HepG2 (cell line): ENCODE measurements around the gene TBCCD1. TPM values are rescaled to one million over a fixed set of nuclear protein-coding genes. Genes with fewer than 3 reads are reported as not detected.
A peak's percentile ranks its signal among the peaks of the same experiment; 100 is the strongest.

Experiments used
- ATAC-seq: fragments of 200-7000 bp; cut with Tn5 transposase; 3 replicates; pipeline ENCODE4 v1.9.1; 2020; ENCODE audit warnings: mild to moderate bottlenecking, moderate library complexity
- BruUV-seq: library from RNA; stranded (reverse); fragments of 400-500 nt; replicated peaks from 2 replicates; lab custom pipeline; 2021; lab: Mats Ljungman, UMichigan
- CTCF ChIA-PET: fragments of 300-600 bp; formaldehyde crosslinking; extraction: SDS; loops from one replicate; lab custom pipeline; 2021; ENCODE audit warnings: low total read pairs, inconsistent platforms, low intra/inter-chr PET ratio; lab: Yijun Ruan, JAX
- POLR2A ChIA-PET: fragments of 350-600 bp; sonication (Branson Sonifier 250); formaldehyde crosslinking; loops from one replicate; lab custom pipeline; 2020; ENCODE audit warnings: antibody characterized with exemption, inconsistent platforms; lab: Yijun Ruan, JAX
- DNase-seq: peaks from one replicate; pipeline ENCODE4 v3.0.0-alpha.2; 2015; ENCODE audit warnings: low spot score
- FAIRE-seq: peaks from 3 replicates; lab custom pipeline; 2011; peaks lifted over from hg19 to GRCh38; lab: Jason Lieb, UNC
- H2AFZ ChIP-seq: one replicate; pipeline ENCODE4 v1.6.1; 2011; ENCODE audit warnings: low read length, inconsistent platforms
- H3K27ac ChIP-seq: fragments of 300-600 bp; 3 replicates; pipeline ENCODE4 v1.8.0; 2011; ENCODE audit warnings: mixed run types, mild to moderate bottlenecking, mixed read lengths, low read length, inconsistent platforms; ENCODE audit not compliant: insufficient read depth; ENCODE audit errors: extremely low read length
- H3K27me3 ChIP-seq, 2 experiments: fragments of 200-600 bp in 1 of 2; 2 replicates in 1 of 2; 3 replicates in 1 of 2; pipeline versions ENCODE4 v1.6.0 to v1.8.0; 2011; ENCODE audit warnings: low read length in 2 of 2, mild to moderate bottlenecking in 2 of 2, moderate library complexity in 2 of 2, inconsistent platforms in 1 of 2; ENCODE audit not compliant: insufficient read depth in 2 of 2, control insufficient read depth in 1 of 2
- H3K36me3 ChIP-seq, 2 experiments: fragments of 200-600 bp in 1 of 2; replicated peaks in 1 of 2; 2 replicates in 1 of 2; 3 replicates in 1 of 2; pipeline versions ENCODE4 v1.5.1 to v1.8.0; 2011; ENCODE audit warnings: low read length in 2 of 2, inconsistent platforms in 1 of 2; ENCODE audit not compliant: insufficient read depth in 2 of 2, control insufficient read depth in 1 of 2
- H3K4me1 ChIP-seq: 2 replicates; pipeline ENCODE4 v1.5.1; 2012; ENCODE audit warnings: low read length, inconsistent platforms; ENCODE audit not compliant: insufficient read depth
- H3K4me2 ChIP-seq: 2 replicates; pipeline ENCODE4 v1.6.0; 2011; ENCODE audit warnings: low read depth, low read length, inconsistent platforms
- H3K4me3 ChIP-seq, 3 experiments: fragments of 200-600 bp in 1 of 3; sonication (generic), shearing (Covaris generic) in 1 of 3; replicated peaks in 1 of 3; 2 replicates each; pipeline ENCODE4 v1.5.1; 2011 to 2016; ENCODE audit warnings: low read length in 3 of 3, inconsistent platforms in 2 of 3, low read depth in 2 of 3, mild to moderate bottlenecking in 2 of 3, control low read depth in 1 of 3, mixed read lengths in 1 of 3; ENCODE audit not compliant: insufficient read depth in 1 of 3
- H3K79me2 ChIP-seq: one replicate; pipeline ENCODE4 v1.6.1; 2011; ENCODE audit warnings: low read length, inconsistent platforms; ENCODE audit not compliant: insufficient read depth
- H3K9ac ChIP-seq: 2 replicates; pipeline ENCODE4 v1.6.0; 2011; ENCODE audit warnings: mild to moderate bottlenecking, low read depth, low read length, inconsistent platforms; ENCODE audit not compliant: insufficient read depth
- H3K9me3 ChIP-seq: 2 replicates; pipeline ENCODE4 v1.5.1; 2012; ENCODE audit warnings: mild to moderate bottlenecking, low read length
- H4K20me1 ChIP-seq: 2 replicates; pipeline ENCODE4 v1.6.0; 2011; ENCODE audit warnings: inconsistent platforms, mild to moderate bottlenecking, low read length, moderate library complexity; ENCODE audit not compliant: insufficient read depth
- ELF4 ChIP-seq: sonication (generic); formaldehyde crosslinking; IDR thresholded peaks from 2 replicates; pipeline ENCODE4 v1.5.0; 2020; ENCODE audit warnings: missing genetic modification reagents, mild to moderate bottlenecking, moderate library complexity, borderline replicate concordance
- FOXJ3 ChIP-seq: sonication (generic); formaldehyde crosslinking; IDR thresholded peaks from 2 replicates; pipeline ENCODE4 v1.4.0; 2020; ENCODE audit warnings: missing genetic modification reagents, mild to moderate bottlenecking, borderline replicate concordance
- GATAD1 ChIP-seq: IDR thresholded peaks from 2 replicates; pipeline ENCODE4 v1.6.1; 2016; ENCODE audit warnings: missing genetic modification reagents, missing compliant biosample characterization
- KAT2B ChIP-seq: fragments of 150-350 bp; IDR thresholded peaks from 2 replicates; pipeline ENCODE4 v1.6.1; 2014; ENCODE audit warnings: low read depth, low read length, borderline replicate concordance
- KAT8 ChIP-seq: IDR thresholded peaks from 2 replicates; pipeline ENCODE4 v1.6.1; 2016; ENCODE audit warnings: missing genetic modification reagents, missing compliant biosample characterization
- MAFG ChIP-seq: sonication (generic); formaldehyde crosslinking; IDR thresholded peaks from 2 replicates; pipeline ENCODE4 v1.5.1; 2020; ENCODE audit warnings: mild to moderate bottlenecking, missing genetic modification reagents
- MBNL3 ChIP-seq: fragments of 250-450 bp; sonication (Bioruptor Pico); conservative IDR thresholded peaks from 2 replicates; pipeline ENCODE4 v1.8.0; 2022; ENCODE audit warnings: mild to moderate bottlenecking, inconsistent platforms
- MZF1 ChIP-seq: sonication (generic); formaldehyde crosslinking; IDR thresholded peaks from 2 replicates; pipeline ENCODE4 v1.8.1; 2023; ENCODE audit warnings: mild to moderate bottlenecking, missing genetic modification reagents, borderline replicate concordance
- NFIC ChIP-seq: IDR thresholded peaks from 2 replicates; pipeline ENCODE4 v1.6.1; 2012; ENCODE audit warnings: mild to moderate bottlenecking, low read length, inconsistent platforms
- SNAPC2 ChIP-seq: sonication (generic); formaldehyde crosslinking; IDR thresholded peaks from 2 replicates; pipeline ENCODE4 v1.8.1; 2022; ENCODE audit warnings: mild to moderate bottlenecking, missing genetic modification reagents
- SP2 ChIP-seq: sonication (generic); formaldehyde crosslinking; IDR thresholded peaks from 2 replicates; pipeline ENCODE4 v1.5.1; 2020; ENCODE audit warnings: mild to moderate bottlenecking, missing genetic modification reagents
- SPEN ChIP-seq: sonication (generic); formaldehyde crosslinking; IDR thresholded peaks from 2 replicates; pipeline ENCODE4 v1.5.1; 2020; ENCODE audit warnings: low read depth, mild to moderate bottlenecking, missing genetic modification reagents
- STAT5B ChIP-seq: sonication (generic); formaldehyde crosslinking; IDR thresholded peaks from 2 replicates; pipeline ENCODE4 v1.4.0; 2020; ENCODE audit warnings: missing genetic modification reagents
- ZNF331 ChIP-seq: sonication (generic); formaldehyde crosslinking; IDR thresholded peaks from 2 replicates; pipeline ENCODE4 v1.4.0; 2020; ENCODE audit warnings: missing genetic modification reagents
- ZNF766 ChIP-seq: sonication (generic); formaldehyde crosslinking; IDR thresholded peaks from 2 replicates; pipeline ENCODE4 v1.5.0; 2020; ENCODE audit warnings: missing genetic modification reagents, borderline replicate concordance
- WGBS: methylation state at CpG from one replicate; pipeline ENCODE4 v1.1.6; 2017; ENCODE audit warnings: low lambda C conversion rate; 5-methylcytosine and 5-hydroxymethylcytosine counted together
- in situ Hi-C: cut with HindIII; loops from 2 replicates; pipeline ENCODE4 v1.10.0; 2017; ENCODE audit warnings: low pct_unique_long_range_greater_than_20kb; ENCODE audit not compliant: extremely low pct_ligation_motif_present
- intact Hi-C: fragments of 100-400 bp; cut with micrococcal nuclease; formaldehyde crosslinking; loops from one replicate; pipeline ENCODE4 v1.10.0; 2022; ENCODE audit not compliant: unreplicated experiment
- polyA plus RNA-seq, 8 experiments: library from polyadenylated mRNA; depleted of rRNA in 3 of 8; stranded (reverse) in 7 of 8; unstranded in 1 of 8; fragments of >200 nt; fragmentation: Illumina TruSeq in 4 of 8; extraction: Trizol in 4 of 8; gene quantifications; 2 replicates each; pipeline versions ENCODE4 v1.2.1 to v1.2.3, GENCODE V29; 2011 to 2016; ENCODE audit warnings: low read depth in 4 of 8, missing spikeins in 1 of 8, mixed read lengths in 1 of 8; ENCODE audit not compliant: insufficient read depth in 1 of 8
- total RNA-seq, 5 experiments: library from RNA; depleted of rRNA; stranded (reverse); fragments of >200 nt; fragmentation: Illumina TruSeq; extraction: Trizol; gene quantifications; 2 replicates each; pipeline ENCODE4 v1.2.3, GENCODE V29; 2016; ENCODE audit warnings: low read depth in 1 of 5
- TF ChIP-seq, protein P1 (sequence below): sonication (generic); formaldehyde crosslinking; IDR thresholded peaks from 2 replicates; pipeline ENCODE4 v1.4.0; 2020; ENCODE audit warnings: low read depth, missing genetic modification reagents

The TBCCD1 gene
- total and polyA plus RNA-seq, 2 of the 13 experiments (the other 11 are each of a cell fraction or from before 2014, with no cell fraction given), result 13.6 to 16.2 TPM

DNA sequence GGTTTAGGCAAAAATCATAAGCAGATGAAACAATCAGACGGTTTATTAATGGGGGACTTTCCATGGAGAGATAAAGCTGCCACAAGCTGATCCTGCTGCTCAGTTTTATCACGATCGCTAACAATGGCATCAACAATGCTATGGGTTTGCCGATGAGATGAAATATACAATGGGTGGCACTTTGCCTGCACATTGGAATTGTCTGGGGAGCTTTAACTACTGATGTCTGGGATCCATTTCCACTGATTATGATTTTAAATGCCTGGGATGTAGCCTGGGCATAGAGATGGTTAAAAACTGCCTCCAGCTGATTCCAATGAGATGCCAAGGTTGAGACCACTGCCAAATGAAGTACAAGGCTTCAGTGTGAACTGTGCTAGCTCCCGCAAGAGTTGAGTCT lies 53.8 kb downstream of the TBCCD1 start:
- no peak for FAIRE-seq
- DNase-seq, result no peak
- H3K4me1 ChIP-seq, result peaks cover 15% of the 10 kb centered on the region
- ChIA-PET CTCF (no interaction called here), POLR2A (interaction anchor here (0.6 kb wide), 1 partner anchor 400 kb away, joined by 3 read pairs; no protein-coding TSS in a partner anchor)
- H4K20me1 ChIP-seq, result no peaks in the 10 kb centered on the region
- H3K27ac ChIP-seq, result no peak overlapping the region
- H3K27me3 ChIP-seq, result peaks cover 1 to 3% of the 10 kb centered on the region in 2 experiments; a peak in 1 of 5 replicates
- no peaks in the 10 kb centered on the region for H3K79me2 ChIP-seq
- H3K9me3 ChIP-seq, result no peaks in the 10 kb centered on the region
- H3K4me2 ChIP-seq, result no peak overlapping the region
- 77% methylated on average over 5 of the region's 5 CpGs for WGBS
- TF ChIP-seq, protein P1, sequence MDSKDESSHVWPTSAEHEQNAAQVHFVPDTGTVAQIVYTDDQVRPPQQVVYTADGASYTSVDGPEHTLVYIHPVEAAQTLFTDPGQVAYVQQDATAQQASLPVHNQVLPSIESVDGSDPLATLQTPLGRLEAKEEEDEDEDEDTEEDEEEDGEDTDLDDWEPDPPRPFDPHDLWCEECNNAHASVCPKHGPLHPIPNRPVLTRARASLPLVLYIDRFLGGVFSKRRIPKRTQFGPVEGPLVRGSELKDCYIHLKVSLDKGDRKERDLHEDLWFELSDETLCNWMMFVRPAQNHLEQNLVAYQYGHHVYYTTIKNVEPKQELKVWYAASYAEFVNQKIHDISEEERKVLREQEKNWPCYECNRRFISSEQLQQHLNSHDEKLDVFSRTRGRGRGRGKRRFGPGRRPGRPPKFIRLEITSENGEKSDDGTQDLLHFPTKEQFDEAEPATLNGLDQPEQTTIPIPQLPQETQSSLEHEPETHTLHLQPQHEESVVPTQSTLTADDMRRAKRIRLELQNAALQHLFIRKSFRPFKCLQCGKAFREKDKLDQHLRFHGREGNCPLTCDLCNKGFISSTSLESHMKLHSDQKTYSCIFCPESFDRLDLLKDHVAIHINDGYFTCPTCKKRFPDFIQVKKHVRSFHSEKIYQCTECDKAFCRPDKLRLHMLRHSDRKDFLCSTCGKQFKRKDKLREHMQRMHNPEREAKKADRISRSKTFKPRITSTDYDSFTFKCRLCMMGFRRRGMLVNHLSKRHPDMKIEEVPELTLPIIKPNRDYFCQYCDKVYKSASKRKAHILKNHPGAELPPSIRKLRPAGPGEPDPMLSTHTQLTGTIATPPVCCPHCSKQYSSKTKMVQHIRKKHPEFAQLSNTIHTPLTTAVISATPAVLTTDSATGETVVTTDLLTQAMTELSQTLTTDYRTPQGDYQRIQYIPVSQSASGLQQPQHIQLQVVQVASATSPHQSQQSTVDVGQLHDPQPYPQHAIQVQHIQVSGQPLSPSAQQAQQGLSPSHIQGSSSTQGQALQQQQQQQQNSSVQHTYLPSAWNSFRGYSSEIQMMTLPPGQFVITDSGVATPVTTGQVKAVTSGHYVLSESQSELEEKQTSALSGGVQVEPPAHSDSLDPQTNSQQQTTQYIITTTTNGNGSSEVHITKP (CRISPR knock-in tag), result no peak
- TF ChIP-seq NFIC, result no peak
- no peak overlapping the region for H3K9ac ChIP-seq
- no peak overlapping the region for H3K4me3 ChIP-seq
- BruUV-seq, result no TSS peak
- in situ Hi-C loops, result no loop called here
- ATAC-seq, result no peak
- intact Hi-C loops, result no loop called here
- no peak overlapping the region for H2AFZ ChIP-seq
- H3K36me3 ChIP-seq, result no peaks in the 10 kb centered on the region

DNA sequence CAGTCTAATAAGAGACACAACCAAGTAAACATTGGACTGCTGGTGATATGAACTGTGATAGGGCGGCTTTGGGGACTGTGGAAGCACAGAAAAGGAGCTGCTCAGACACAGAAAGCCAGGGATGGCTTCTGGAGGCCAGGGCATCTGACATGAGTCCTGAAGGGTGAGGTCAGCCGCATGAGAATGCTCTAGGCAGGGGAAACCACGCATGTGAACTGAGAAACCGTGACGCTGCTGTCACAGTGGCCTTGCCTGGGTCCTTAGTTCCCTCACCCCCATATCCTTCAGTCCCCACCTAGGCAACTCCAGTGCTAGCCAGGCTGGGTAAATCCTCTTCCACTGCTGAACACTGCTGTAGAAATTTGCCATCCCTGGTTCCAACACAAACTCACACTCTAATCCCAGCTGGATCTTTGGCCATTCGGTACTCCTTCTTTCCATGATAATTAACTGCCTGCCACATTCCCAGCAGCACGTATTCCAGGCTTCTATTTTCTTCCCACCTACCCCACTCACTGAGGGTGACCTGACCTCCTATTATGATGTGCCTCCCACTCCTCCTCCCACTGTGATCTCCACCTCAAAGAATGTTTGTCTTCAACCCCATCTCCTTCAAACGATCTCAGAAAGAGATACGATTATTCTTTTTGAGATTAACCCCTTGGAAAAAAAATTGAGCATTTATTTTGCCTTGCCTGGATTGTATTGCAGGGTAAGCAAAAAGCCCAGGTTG lies 54.4 kb downstream of the TBCCD1 start:
- 1% methylated on average over 5 of the region's 9 CpGs for WGBS
- Histone ChIP-seq H3K36me3 (no peaks in the 10 kb centered on the region), H3K9ac (no peak overlapping the region), H3K79me2 (no peaks in the 10 kb centered on the region), H2AFZ (no peak overlapping the region), H3K27me3 (peaks cover 1 to 3% of the 10 kb centered on the region in 2 experiments; a peak in 1 of 5 replicates), H3K9me3 (no peaks in the 10 kb centered on the region), H4K20me1 (no peaks in the 10 kb centered on the region), H3K4me1 (peaks cover 15% of the 10 kb centered on the region), H3K27ac (no peak overlapping the region), H3K4me2 (peak overlapping the region; percentile 31), H3K4me3 (no peak overlapping the region)
- intact Hi-C loops, result no loop called here
- DNase-seq (no peak), ATAC-seq (peak; percentile 46), FAIRE-seq (no peak)
- ChIA-PET POLR2A (interaction anchor here (0.6 kb wide), 1 partner anchor 399 kb away, joined by 3 read pairs; no protein-coding TSS in a partner anchor), CTCF (no interaction called here)
- BruUV-seq, result no TSS peak
- in situ Hi-C loops, result no loop called here
- no peak for TF ChIP-seq SPEN (CRISPR knock-in tag)
- TF ChIP-seq ZNF766 (CRISPR knock-in tag), result no peak
- no peak for TF ChIP-seq STAT5B (CRISPR knock-in tag)
- no peak for TF ChIP-seq ZNF331 (CRISPR knock-in tag)
- TF ChIP-seq KAT8 (CRISPR knock-in tag), result no peak
- TF ChIP-seq GATAD1, result no peak
- TF ChIP-seq SNAPC2 (CRISPR knock-in tag), result no peak
- no peak for TF ChIP-seq ELF4 (CRISPR knock-in tag)
- TF ChIP-seq FOXJ3, result no peak
- TF ChIP-seq SP2 (CRISPR knock-in tag), result no peak
- no peak for TF ChIP-seq KAT2B
- TF ChIP-seq MAFG, result no peak
- TF ChIP-seq MBNL3, result no peak
- no peak for TF ChIP-seq MZF1 (CRISPR knock-in tag)
